H1 (cell line): Measurements from ENCODE around the gene UPK1B. TPM values are rescaled to one million over a fixed set of nuclear protein-coding genes. Genes with fewer than 3 reads are reported as not detected.

Experiments used
- CBX8 ChIP-seq: fragments of 300-800, 300-1000 bp; sonication (generic); IDR thresholded peaks from 2 replicates; pipeline ENCODE4 v1.7.1; 2016; ENCODE audit warnings: low read depth, low read length, borderline replicate concordance
- HDAC2 ChIP-seq, 2 experiments: fragments of 300-600 bp in 1 of 2; sonication (generic) in 1 of 2; IDR thresholded peaks; 2 replicates each; pipeline ENCODE4 v1.6.1; 2011 to 2012; ENCODE audit warnings: low read depth in 2 of 2, low read length in 2 of 2, mild to moderate bottlenecking in 2 of 2, moderate library complexity in 2 of 2, borderline replicate concordance in 1 of 2, inconsistent platforms in 1 of 2
- NANOG ChIP-seq: IDR thresholded peaks from 2 replicates; pipeline ENCODE4 v1.6.1; 2011; ENCODE audit warnings: low read length, low read depth, mild to moderate bottlenecking, inconsistent platforms; ENCODE audit not compliant: insufficient read depth, poor library complexity, severe bottlenecking
- RXRA ChIP-seq: IDR thresholded peaks from 2 replicates; pipeline ENCODE4 v1.6.1; 2011; ENCODE audit warnings: low read depth, mild to moderate bottlenecking, low read length, moderate library complexity; ENCODE audit not compliant: insufficient read depth
- polyA plus RNA-seq, 7 experiments: library from polyadenylated mRNA; depleted of rRNA in 3 of 7; stranded (reverse) in 5 of 7; unstranded in 2 of 7; fragments of >200 nt in 5 of 7; fragments of 200-250 nt in 2 of 7; gene quantifications; 1 replicate in 5 of 7; 2 replicates in 1 of 7; 4 replicates in 1 of 7; pipeline versions ENCODE4 v1.2.1 to v1.2.3, GENCODE V29; 2011 to 2013; ENCODE audit warnings: missing spikeins in 2 of 7, mixed read lengths in 2 of 7
- total RNA-seq: library from RNA; stranded (reverse); fragmentation: NEBNext Ultra II Directional; extraction: Animal tissue kit (Norgen Biotek cat#: 25700); gene quantifications from 2 replicates; pipeline ENCODE4 v1.2.1, GENCODE V29; 2021

UPK1B gene
- total and polyA plus RNA-seq, 2 of the 8 experiments (the other 6 are each of a cell fraction or from before 2014, with no cell fraction given) = 0.67 to 0.68 TPM

DNA sequence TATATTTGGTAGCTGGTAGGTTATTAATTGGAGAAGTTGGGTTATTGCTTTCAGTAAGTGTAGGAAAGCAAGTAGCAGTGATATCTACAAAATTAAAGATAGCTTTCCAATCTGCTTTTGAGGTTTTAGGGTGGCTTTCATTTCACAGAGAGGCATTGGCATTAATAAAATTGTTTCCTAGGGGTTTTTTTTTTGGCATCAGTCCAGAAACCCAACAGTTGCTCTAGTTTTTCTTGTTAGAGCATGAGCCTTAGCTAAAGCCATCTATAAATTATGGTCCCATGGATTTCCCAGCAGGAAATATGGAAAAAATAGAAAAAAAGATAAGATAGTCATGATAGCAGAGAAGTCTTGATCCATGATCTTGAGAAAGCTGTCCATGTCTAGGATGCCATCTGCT is 70.3 kb downstream of the UPK1B start (continued):
- TF ChIP-seq CBX8 (no peak), RXRA (no peak), HDAC2 (IDR thresholded peaks at IDR 0.05; ENCODE audit: borderline replicate concordance in 1 of 2, low read depth in 2 of 2, low read length in 2 of 2) (no peak), NANOG (no peak)
- TF ChIP-seq, all 59 proteins: peak for 0
